ENCODE results near the gene CTPS1. TPM values are rescaled to one million over a fixed set of nuclear protein-coding genes. Genes with fewer than 3 reads are reported as not detected.

CTPS1 gene
- total and polyA plus RNA-seq, 2 of the 13 experiments (the other 11 are each of a cell fraction or from before 2014, with no cell fraction given) = 9.6 to 42.8 TPM

GRCh38 chr1:40980068-40980452 is 564 bp downstream of the CTPS1 start (continued):
- TF ChIP-seq ZNF431 (CRISPR knock-in tag; IDR thresholded peaks at IDR 0.05; ENCODE audit: borderline replicate concordance, low read depth) (no peak), MYPOP (CRISPR knock-in tag; IDR thresholded peaks at IDR 0.05) (no peak), JUN (CRISPR knock-in tag; IDR thresholded peaks at IDR 0.05) (no peak), CEBPZ (IDR thresholded peaks at IDR 0.05; ENCODE audit: low read length) (no peak), ZNF292 (CRISPR knock-in tag; IDR thresholded peaks at IDR 0.05; ENCODE audit: borderline replicate concordance, low read depth) (no peak), MAFG (CRISPR knock-in tag; IDR thresholded peaks at IDR 0.05) (no peak), NR2F6 (IDR thresholded peaks at IDR 0.05) (no peak), NR2F6 (CRISPR knock-in tag; IDR thresholded peaks at IDR 0.05) (no peak), RFXAP (CRISPR knock-in tag; IDR thresholded peaks at IDR 0.05; ENCODE audit: borderline replicate concordance) (no peak), MLXIP (CRISPR knock-in tag; IDR thresholded peaks at IDR 0.05; ENCODE audit: borderline replicate concordance) (no peak), SP140L (CRISPR knock-in tag; IDR thresholded peaks at IDR 0.05; ENCODE audit: borderline replicate concordance) (no peak), ZNF274 (CRISPR knock-in tag; IDR thresholded peaks at IDR 0.05) (no peak), ARHGAP35 (CRISPR knock-in tag; IDR thresholded peaks at IDR 0.05; ENCODE audit: borderline replicate concordance) (no peak), ELK4 (CRISPR knock-in tag; IDR thresholded peaks at IDR 0.05; ENCODE audit: borderline replicate concordance) (no peak), BORCS8-MEF2B (CRISPR knock-in tag; IDR thresholded peaks at IDR 0.05) (0 out of 2 replicates have a peak, but pooled peaks have one; percentile 3), ZXDC (CRISPR knock-in tag; IDR thresholded peaks at IDR 0.05) (0 out of 2 replicates have a peak, but pooled peaks have one; percentile 31), ATAD3A (CRISPR knock-in tag; IDR thresholded peaks at IDR 0.05) (no peak), U2AF1 (optimal IDR thresholded peaks at IDR 0.05; ENCODE audit: low read depth, low read length) (no peak), ZNF740 (CRISPR knock-in tag; IDR thresholded peaks at IDR 0.05) (peak; percentile 67; the same call in 1 of the 2 replicates)
